Measurements from ENCODE around the gene BCAS4. TPM values are rescaled to one million over a fixed set of nuclear protein-coding genes. Genes with fewer than 3 reads are reported as not detected.

The BCAS4 gene
- total RNA-seq, 1 experiment from 2014 or later = 25.8 TPM

DNA sequence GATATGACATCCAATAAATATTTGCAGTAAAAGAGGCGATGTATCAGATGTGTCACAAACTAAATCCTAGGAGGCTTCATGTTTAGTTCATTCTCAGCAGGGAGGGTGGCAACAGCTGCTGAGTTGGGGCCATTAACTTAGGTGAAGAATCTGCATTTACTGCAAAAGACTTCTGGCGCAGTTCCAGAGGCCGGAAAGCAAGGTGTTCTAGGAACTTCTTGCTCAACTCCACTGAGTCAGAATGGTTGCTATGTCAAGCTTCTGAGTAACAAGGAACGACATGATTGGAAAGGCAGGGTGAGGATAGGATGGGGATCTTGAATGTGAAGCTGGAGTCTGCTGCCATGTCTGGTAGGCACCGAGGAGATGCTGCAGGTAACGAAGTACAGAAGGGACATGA, 124.7 kb downstream of the BCAS4 start:
- Mint-ChIP-seq H3K4me1 (peaks cover 80% of the 10 kb centered on the region), H3K9me3 (no peaks in the 10 kb centered on the region), H3K27me3 (ENCODE audit: low read depth) (no peaks in the 10 kb centered on the region), H3K27ac (peak overlapping the region; percentile 28), H3K4me3 (no peak overlapping the region), H3K36me3 (peaks cover 22% of the 10 kb centered on the region)
- no peak for DNase-seq (ENCODE audit: low spot score)
- no peak; the same call in 1 of the 2 replicates for ATAC-seq
- ChIA-PET POLR2A (interaction anchor here (1.6 kb wide), 1 partner anchor 10 kb away, joined by 5 read pairs; no protein-coding TSS in a partner anchor), CTCF (interaction anchor here (1.1 to 7.3 kb wide), 5 partner anchors 10 to 125 kb away, joined by 3 to 55 read pairs (median 7); partner anchors contain the start of genes ADNP and BCAS4)
- TF ChIP-seq, protein P1, sequence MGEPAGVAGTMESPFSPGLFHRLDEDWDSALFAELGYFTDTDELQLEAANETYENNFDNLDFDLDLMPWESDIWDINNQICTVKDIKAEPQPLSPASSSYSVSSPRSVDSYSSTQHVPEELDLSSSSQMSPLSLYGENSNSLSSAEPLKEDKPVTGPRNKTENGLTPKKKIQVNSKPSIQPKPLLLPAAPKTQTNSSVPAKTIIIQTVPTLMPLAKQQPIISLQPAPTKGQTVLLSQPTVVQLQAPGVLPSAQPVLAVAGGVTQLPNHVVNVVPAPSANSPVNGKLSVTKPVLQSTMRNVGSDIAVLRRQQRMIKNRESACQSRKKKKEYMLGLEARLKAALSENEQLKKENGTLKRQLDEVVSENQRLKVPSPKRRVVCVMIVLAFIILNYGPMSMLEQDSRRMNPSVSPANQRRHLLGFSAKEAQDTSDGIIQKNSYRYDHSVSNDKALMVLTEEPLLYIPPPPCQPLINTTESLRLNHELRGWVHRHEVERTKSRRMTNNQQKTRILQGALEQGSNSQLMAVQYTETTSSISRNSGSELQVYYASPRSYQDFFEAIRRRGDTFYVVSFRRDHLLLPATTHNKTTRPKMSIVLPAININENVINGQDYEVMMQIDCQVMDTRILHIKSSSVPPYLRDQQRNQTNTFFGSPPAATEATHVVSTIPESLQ (CRISPR knock-in tag; IDR thresholded peaks at IDR 0.05) = no peak
- TF ChIP-seq IRF2 (CRISPR knock-in tag; IDR thresholded peaks at IDR 0.05; ENCODE audit: borderline replicate concordance, low read depth) = no peak
- no peak for TF ChIP-seq GRHL2 (CRISPR knock-in tag; IDR thresholded peaks at IDR 0.05; ENCODE audit: insufficient replicate concordance, severe bottlenecking)
- TF ChIP-seq, protein P2, sequence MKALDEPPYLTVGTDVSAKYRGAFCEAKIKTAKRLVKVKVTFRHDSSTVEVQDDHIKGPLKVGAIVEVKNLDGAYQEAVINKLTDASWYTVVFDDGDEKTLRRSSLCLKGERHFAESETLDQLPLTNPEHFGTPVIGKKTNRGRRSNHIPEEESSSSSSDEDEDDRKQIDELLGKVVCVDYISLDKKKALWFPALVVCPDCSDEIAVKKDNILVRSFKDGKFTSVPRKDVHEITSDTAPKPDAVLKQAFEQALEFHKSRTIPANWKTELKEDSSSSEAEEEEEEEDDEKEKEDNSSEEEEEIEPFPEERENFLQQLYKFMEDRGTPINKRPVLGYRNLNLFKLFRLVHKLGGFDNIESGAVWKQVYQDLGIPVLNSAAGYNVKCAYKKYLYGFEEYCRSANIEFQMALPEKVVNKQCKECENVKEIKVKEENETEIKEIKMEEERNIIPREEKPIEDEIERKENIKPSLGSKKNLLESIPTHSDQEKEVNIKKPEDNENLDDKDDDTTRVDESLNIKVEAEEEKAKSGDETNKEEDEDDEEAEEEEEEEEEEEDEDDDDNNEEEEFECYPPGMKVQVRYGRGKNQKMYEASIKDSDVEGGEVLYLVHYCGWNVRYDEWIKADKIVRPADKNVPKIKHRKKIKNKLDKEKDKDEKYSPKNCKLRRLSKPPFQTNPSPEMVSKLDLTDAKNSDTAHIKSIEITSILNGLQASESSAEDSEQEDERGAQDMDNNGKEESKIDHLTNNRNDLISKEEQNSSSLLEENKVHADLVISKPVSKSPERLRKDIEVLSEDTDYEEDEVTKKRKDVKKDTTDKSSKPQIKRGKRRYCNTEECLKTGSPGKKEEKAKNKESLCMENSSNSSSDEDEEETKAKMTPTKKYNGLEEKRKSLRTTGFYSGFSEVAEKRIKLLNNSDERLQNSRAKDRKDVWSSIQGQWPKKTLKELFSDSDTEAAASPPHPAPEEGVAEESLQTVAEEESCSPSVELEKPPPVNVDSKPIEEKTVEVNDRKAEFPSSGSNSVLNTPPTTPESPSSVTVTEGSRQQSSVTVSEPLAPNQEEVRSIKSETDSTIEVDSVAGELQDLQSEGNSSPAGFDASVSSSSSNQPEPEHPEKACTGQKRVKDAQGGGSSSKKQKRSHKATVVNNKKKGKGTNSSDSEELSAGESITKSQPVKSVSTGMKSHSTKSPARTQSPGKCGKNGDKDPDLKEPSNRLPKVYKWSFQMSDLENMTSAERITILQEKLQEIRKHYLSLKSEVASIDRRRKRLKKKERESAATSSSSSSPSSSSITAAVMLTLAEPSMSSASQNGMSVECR (CRISPR knock-in tag; IDR thresholded peaks at IDR 0.05; ENCODE audit: borderline replicate concordance) = no peak
- TF ChIP-seq ZNF263 (CRISPR knock-in tag; IDR thresholded peaks at IDR 0.05; ENCODE audit: low read depth) = no peak
- TF ChIP-seq ELF4 (CRISPR knock-in tag; IDR thresholded peaks at IDR 0.05; ENCODE audit: low read depth) = no peak
- TF ChIP-seq, protein P3, sequence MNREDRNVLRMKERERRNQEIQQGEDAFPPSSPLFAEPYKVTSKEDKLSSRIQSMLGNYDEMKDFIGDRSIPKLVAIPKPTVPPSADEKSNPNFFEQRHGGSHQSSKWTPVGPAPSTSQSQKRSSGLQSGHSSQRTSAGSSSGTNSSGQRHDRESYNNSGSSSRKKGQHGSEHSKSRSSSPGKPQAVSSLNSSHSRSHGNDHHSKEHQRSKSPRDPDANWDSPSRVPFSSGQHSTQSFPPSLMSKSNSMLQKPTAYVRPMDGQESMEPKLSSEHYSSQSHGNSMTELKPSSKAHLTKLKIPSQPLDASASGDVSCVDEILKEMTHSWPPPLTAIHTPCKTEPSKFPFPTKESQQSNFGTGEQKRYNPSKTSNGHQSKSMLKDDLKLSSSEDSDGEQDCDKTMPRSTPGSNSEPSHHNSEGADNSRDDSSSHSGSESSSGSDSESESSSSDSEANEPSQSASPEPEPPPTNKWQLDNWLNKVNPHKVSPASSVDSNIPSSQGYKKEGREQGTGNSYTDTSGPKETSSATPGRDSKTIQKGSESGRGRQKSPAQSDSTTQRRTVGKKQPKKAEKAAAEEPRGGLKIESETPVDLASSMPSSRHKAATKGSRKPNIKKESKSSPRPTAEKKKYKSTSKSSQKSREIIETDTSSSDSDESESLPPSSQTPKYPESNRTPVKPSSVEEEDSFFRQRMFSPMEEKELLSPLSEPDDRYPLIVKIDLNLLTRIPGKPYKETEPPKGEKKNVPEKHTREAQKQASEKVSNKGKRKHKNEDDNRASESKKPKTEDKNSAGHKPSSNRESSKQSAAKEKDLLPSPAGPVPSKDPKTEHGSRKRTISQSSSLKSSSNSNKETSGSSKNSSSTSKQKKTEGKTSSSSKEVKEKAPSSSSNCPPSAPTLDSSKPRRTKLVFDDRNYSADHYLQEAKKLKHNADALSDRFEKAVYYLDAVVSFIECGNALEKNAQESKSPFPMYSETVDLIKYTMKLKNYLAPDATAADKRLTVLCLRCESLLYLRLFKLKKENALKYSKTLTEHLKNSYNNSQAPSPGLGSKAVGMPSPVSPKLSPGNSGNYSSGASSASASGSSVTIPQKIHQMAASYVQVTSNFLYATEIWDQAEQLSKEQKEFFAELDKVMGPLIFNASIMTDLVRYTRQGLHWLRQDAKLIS (CRISPR knock-in tag; IDR thresholded peaks at IDR 0.05; ENCODE audit: borderline replicate concordance) = no peak
- TF ChIP-seq, protein P4, sequence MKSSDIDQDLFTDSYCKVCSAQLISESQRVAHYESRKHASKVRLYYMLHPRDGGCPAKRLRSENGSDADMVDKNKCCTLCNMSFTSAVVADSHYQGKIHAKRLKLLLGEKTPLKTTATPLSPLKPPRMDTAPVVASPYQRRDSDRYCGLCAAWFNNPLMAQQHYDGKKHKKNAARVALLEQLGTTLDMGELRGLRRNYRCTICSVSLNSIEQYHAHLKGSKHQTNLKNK (CRISPR knock-in tag; IDR thresholded peaks at IDR 0.05) = no peak

DNA sequence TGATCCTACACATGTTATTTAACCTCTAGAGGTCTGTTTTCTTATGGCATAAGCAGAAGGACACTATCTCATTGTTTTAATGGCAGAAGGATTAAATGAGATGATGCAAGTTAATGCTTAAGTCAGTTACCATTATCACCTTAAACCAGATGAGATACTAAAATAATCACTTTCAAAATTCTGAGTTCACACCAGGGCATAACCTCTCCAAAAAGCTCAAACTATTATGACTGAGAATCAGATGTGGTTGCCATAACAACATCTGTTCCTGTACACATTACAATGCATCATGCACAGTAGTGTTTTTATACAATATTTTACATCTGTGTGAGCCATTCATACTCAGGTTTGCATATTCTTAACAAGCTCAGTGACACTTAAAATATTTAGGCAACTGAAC, 126.1 kb downstream of the BCAS4 start:
- DNase-seq (ENCODE audit: low spot score) (no peak), ATAC-seq (no peak)
- POLR2A ChIA-PET = interaction anchor here (0.6 to 1.6 kb wide), 3 partner anchors 8 to 37 kb away, joined by 3 to 5 read pairs (median 3); no protein-coding TSS in a partner anchor
- Mint-ChIP-seq H3K4me1 (peaks cover 80% of the 10 kb centered on the region), H3K4me3 (no peak overlapping the region), H3K27me3 (ENCODE audit: low read depth) (no peaks in the 10 kb centered on the region), H3K36me3 (peaks cover 27% of the 10 kb centered on the region), H3K27ac (no peak overlapping the region), H3K9me3 (no peaks in the 10 kb centered on the region)
- CTCF ChIA-PET = interaction anchor here (1.8 to 7.3 kb wide), 3 partner anchors 8 to 127 kb away, joined by 7 to 55 read pairs (median 17); partner anchors contain the start of genes ADNP and BCAS4
- TF ChIP-seq, protein P5, sequence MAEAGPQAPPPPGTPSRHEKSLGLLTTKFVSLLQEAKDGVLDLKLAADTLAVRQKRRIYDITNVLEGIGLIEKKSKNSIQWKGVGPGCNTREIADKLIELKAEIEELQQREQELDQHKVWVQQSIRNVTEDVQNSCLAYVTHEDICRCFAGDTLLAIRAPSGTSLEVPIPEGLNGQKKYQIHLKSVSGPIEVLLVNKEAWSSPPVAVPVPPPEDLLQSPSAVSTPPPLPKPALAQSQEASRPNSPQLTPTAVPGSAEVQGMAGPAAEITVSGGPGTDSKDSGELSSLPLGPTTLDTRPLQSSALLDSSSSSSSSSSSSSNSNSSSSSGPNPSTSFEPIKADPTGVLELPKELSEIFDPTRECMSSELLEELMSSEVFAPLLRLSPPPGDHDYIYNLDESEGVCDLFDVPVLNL (CRISPR knock-in tag; IDR thresholded peaks at IDR 0.05; ENCODE audit: borderline replicate concordance, low read depth) = no peak
- TF ChIP-seq GABPB1 (CRISPR knock-in tag; IDR thresholded peaks at IDR 0.05) (no peak), NR3C1 (CRISPR knock-in tag; conservative IDR thresholded peaks at IDR 0.05; ENCODE audit: low read depth) (no peak), RORB (CRISPR knock-in tag; IDR thresholded peaks at IDR 0.05) (no peak), CREM (CRISPR knock-in tag; IDR thresholded peaks at IDR 0.05) (no peak)
- TF ChIP-seq, protein P6, sequence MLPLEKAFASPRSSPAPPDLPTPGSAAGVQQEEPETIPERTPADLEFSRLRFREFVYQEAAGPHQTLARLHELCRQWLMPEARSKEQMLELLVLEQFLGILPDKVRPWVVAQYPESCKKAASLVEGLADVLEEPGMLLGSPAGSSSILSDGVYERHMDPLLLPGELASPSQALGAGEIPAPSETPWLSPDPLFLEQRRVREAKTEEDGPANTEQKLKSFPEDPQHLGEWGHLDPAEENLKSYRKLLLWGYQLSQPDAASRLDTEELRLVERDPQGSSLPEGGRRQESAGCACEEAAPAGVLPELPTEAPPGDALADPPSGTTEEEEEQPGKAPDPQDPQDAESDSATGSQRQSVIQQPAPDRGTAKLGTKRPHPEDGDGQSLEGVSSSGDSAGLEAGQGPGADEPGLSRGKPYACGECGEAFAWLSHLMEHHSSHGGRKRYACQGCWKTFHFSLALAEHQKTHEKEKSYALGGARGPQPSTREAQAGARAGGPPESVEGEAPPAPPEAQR (CRISPR knock-in tag; IDR thresholded peaks at IDR 0.05) = no peak
- TF ChIP-seq, protein P7, sequence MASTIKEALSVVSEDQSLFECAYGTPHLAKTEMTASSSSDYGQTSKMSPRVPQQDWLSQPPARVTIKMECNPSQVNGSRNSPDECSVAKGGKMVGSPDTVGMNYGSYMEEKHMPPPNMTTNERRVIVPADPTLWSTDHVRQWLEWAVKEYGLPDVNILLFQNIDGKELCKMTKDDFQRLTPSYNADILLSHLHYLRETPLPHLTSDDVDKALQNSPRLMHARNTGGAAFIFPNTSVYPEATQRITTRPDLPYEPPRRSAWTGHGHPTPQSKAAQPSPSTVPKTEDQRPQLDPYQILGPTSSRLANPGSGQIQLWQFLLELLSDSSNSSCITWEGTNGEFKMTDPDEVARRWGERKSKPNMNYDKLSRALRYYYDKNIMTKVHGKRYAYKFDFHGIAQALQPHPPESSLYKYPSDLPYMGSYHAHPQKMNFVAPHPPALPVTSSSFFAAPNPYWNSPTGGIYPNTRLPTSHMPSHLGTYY (CRISPR knock-in tag; IDR thresholded peaks at IDR 0.05) = no peak
